SHP77 (cell line): ENCODE results near the gene COL21A1.

ENCODE experiments used
- DNase-seq, 2 experiments: peaks; one replicate each; lab custom pipeline; 2025; lab: John Stamatoyannopoulos, UW

The COL21A1 gene

GRCh38 chr6:56188429-56188828, 59.0 kb downstream of the COL21A1 start:
- no peak for DNase-seq

- no peak for DNase-seq
Measured at GRCh38 chr6:56187686-56188085, 59.7 kb downstream of the COL21A1 start.

GRCh38 chr6:56176741-56177140, 70.6 kb downstream of the COL21A1 start:
- DNase-seq, result no peak

GRCh38 chr6:56173228-56173627, 74.2 kb downstream of the COL21A1 start:
- no peak for DNase-seq

GRCh38 chr6:56172144-56172543, 75.2 kb downstream of the COL21A1 start:
- DNase-seq, result no peak

GRCh38 chr6:56169366-56169765, 78.0 kb downstream of the COL21A1 start:
- DNase-seq, result no peak

GRCh38 chr6:56168596-56168995, 78.8 kb downstream of the COL21A1 start:
- DNase-seq, result no peak

GRCh38 chr6:56162081-56162480, 85.3 kb downstream of the COL21A1 start:
- DNase-seq, result no peak

- DNase-seq, result no peak
Measured at GRCh38 chr6:56160489-56160888, 86.9 kb downstream of the COL21A1 start.

GRCh38 chr6:56158571-56158970, 88.8 kb downstream of the COL21A1 start:
- no peak for DNase-seq

GRCh38 chr6:56156643-56157042, 90.7 kb downstream of the COL21A1 start:
- no peak for DNase-seq

GRCh38 chr6:56155634-56156141, 91.7 kb downstream of the COL21A1 start:
- DNase-seq, result no peak

GRCh38 chr6:56154076-56154475, 93.3 kb downstream of the COL21A1 start:
- DNase-seq, result no peak

- no peak for DNase-seq
Measured at GRCh38 chr6:56152611-56153010, 94.8 kb downstream of the COL21A1 start.

- DNase-seq, result no peak
Measured at GRCh38 chr6:56151609-56152224, 95.7 kb downstream of the COL21A1 start.

GRCh38 chr6:56148488-56149186, 98.7 kb downstream of the COL21A1 start:
- no peak for DNase-seq

- no peak for DNase-seq
Measured at GRCh38 chr6:56147766-56148165, 99.6 kb downstream of the COL21A1 start.

- DNase-seq, result no peak
Measured at GRCh38 chr6:56146086-56146485, 101.3 kb downstream of the COL21A1 start.

GRCh38 chr6:56145616-56146015, 101.8 kb downstream of the COL21A1 start:
- no peak for DNase-seq

GRCh38 chr6:56144538-56145324, 102.6 kb downstream of the COL21A1 start:
- DNase-seq, result no peak

GRCh38 chr6:56143796-56144195, 103.6 kb downstream of the COL21A1 start:
- no peak for DNase-seq

- no peak for DNase-seq
Measured at GRCh38 chr6:56140090-56140489, 107.3 kb downstream of the COL21A1 start.

- DNase-seq, result no peak
Measured at GRCh38 chr6:56115715-56116114, 131.7 kb downstream of the COL21A1 start.
